Activated CD4-positive, alpha-beta memory T cell treated with anti-CD3 and anti-CD28 coated beads, Interleukin-2, amount 10 ng/mL, durations not matched to agents 7 days and 5 days (primary cell): ENCODE measurements around the gene ROBO2. TPM values are rescaled to one million over a fixed set of nuclear protein-coding genes. Genes with fewer than 3 reads are reported as not detected.

Source experiments
- CTCF ChIA-PET: fragments of 350-600 bp; sonication (Branson Sonifier 250); formaldehyde crosslinking; loops from one replicate; lab custom pipeline; 2021; ENCODE audit warnings: antibody characterized with exemption, inconsistent platforms; lab: Charles Lee
- POLR2A ChIA-PET: fragments of 350-600 bp; sonication (Branson Sonifier 250); formaldehyde crosslinking; loops from one replicate; lab custom pipeline; 2021; ENCODE audit warnings: antibody characterized with exemption; lab: Charles Lee
- DNase-seq: peaks from one replicate; pipeline ENCODE4 v3.0.0-alpha.2; 2020
- H3K27ac Mint-ChIP-seq: one replicate; pipeline ENCODE4 v1.8.0; 2021; ENCODE audit warnings: mild to moderate bottlenecking, mixed read lengths
- H3K27me3 Mint-ChIP-seq: one replicate; pipeline ENCODE4 v1.8.0; 2021; ENCODE audit warnings: mixed read lengths
- H3K36me3 Mint-ChIP-seq: one replicate; pipeline ENCODE4 v1.8.0; 2021; ENCODE audit warnings: low read depth, mixed read lengths
- H3K4me1 Mint-ChIP-seq: one replicate; pipeline ENCODE4 v1.8.0; 2021; ENCODE audit warnings: mixed read lengths
- H3K4me3 Mint-ChIP-seq: one replicate; pipeline ENCODE4 v1.8.0; 2021; ENCODE audit warnings: mild to moderate bottlenecking, mixed read lengths
- H3K9me3 Mint-ChIP-seq: one replicate; pipeline ENCODE4 v1.8.0; 2021; ENCODE audit warnings: mixed read lengths
- total RNA-seq, 2 experiments: library from RNA; stranded (reverse); gene quantifications; one replicate each; pipeline ENCODE4 v1.2.3, GENCODE V29; 2021

ROBO2 gene
- total RNA-seq, 2 experiments from 2014 or later, result not detected

- Mint-ChIP-seq H3K27me3 (no peaks in the 10 kb centered on the region), H3K4me1 (no peaks in the 10 kb centered on the region), H3K9me3 (peaks cover 14% of the 10 kb centered on the region), H3K36me3 (no peaks in the 10 kb centered on the region), H3K27ac (no peak overlapping the region), H3K4me3 (no peak overlapping the region)
- ChIA-PET CTCF (no interaction called here), POLR2A (no interaction called here)
- DNase-seq, result no peak
Measured at GRCh38 chr3:77686560-77686959, 646.7 kb downstream of the ROBO2 start.

GRCh38 chr3:77687545-77687944, 647.6 kb downstream of the ROBO2 start:
- peaks cover 8% of the 10 kb centered on the region for H3K9me3 Mint-ChIP-seq
- H3K4me3 Mint-ChIP-seq, result no peak overlapping the region
- POLR2A ChIA-PET, result no interaction called here
- CTCF ChIA-PET, result no interaction called here
- no peaks in the 10 kb centered on the region for H3K27me3 Mint-ChIP-seq
- H3K4me1 Mint-ChIP-seq, result no peaks in the 10 kb centered on the region
- H3K36me3 Mint-ChIP-seq, result no peaks in the 10 kb centered on the region
- DNase-seq, result no peak
- H3K27ac Mint-ChIP-seq, result no peak overlapping the region

GRCh38 chr3:77690284-77690845, 650.5 kb downstream of the ROBO2 start:
- no peaks in the 10 kb centered on the region for H3K27me3 Mint-ChIP-seq
- no peaks in the 10 kb centered on the region for H3K36me3 Mint-ChIP-seq
- no peaks in the 10 kb centered on the region for H3K4me1 Mint-ChIP-seq
- no peak for DNase-seq
- H3K9me3 Mint-ChIP-seq, result peaks cover 12% of the 10 kb centered on the region
- ChIA-PET POLR2A (no interaction called here), CTCF (no interaction called here)
- H3K27ac Mint-ChIP-seq, result no peak overlapping the region
- H3K4me3 Mint-ChIP-seq, result no peak overlapping the region

GRCh38 chr3:77693147-77693546, 653.2 kb downstream of the ROBO2 start:
- DNase-seq, result no peak
- H3K36me3 Mint-ChIP-seq, result no peaks in the 10 kb centered on the region

GRCh38 chr3:77699125-77699691, 659.3 kb downstream of the ROBO2 start:
- H3K9me3 Mint-ChIP-seq, result peaks cover 19% of the 10 kb centered on the region
- POLR2A ChIA-PET, result no interaction called here
- H3K4me1 Mint-ChIP-seq, result no peaks in the 10 kb centered on the region
- no peak for DNase-seq
- H3K27me3 Mint-ChIP-seq, result no peaks in the 10 kb centered on the region
- CTCF ChIA-PET, result no interaction called here
- H3K36me3 Mint-ChIP-seq, result no peaks in the 10 kb centered on the region
- H3K4me3 Mint-ChIP-seq, result no peak overlapping the region
- H3K27ac Mint-ChIP-seq, result no peak overlapping the region

More at GRCh38 chr3:77693147-77693546, 653.2 kb downstream of the ROBO2 start:
- Mint-ChIP-seq H3K9me3 (peaks cover 23% of the 10 kb centered on the region), H3K4me1 (no peaks in the 10 kb centered on the region), H3K27me3 (no peaks in the 10 kb centered on the region), H3K27ac (no peak overlapping the region), H3K4me3 (no peak overlapping the region)
- CTCF ChIA-PET, result no interaction called here
- POLR2A ChIA-PET, result no interaction called here
